DOHH2 (cell line): ENCODE measurements around the gene ONECUT3.

ENCODE experiments used
- H3F3A ChIP-seq: fragments of 200-600 bp; sonication (generic), shearing (Covaris generic); 2 replicates; pipeline ENCODE4 v1.6.0; 2016; ENCODE audit warnings: antibody characterized with exemption, mild to moderate bottlenecking; ENCODE audit not compliant: control insufficient read depth, insufficient read depth
- H3K27ac ChIP-seq: fragments of 200-600 bp; sonication (generic); 2 replicates; pipeline ENCODE4 v1.5.1; 2014; ENCODE audit warnings: low read depth, mild to moderate bottlenecking, low read length, moderate library complexity
- H3K27me3 ChIP-seq: fragments of 200-600 bp; sonication (generic); 2 replicates; pipeline ENCODE4 v1.6.1; 2014; ENCODE audit warnings: mild to moderate bottlenecking, low read length, mixed read lengths; ENCODE audit not compliant: control insufficient read depth
- H3K36me3 ChIP-seq: fragments of 200-600 bp; sonication (generic); 2 replicates; pipeline ENCODE4 v1.6.1; 2014; ENCODE audit warnings: mild to moderate bottlenecking, low read length, moderate library complexity, mixed read lengths; ENCODE audit not compliant: control insufficient read depth
- H3K4me1 ChIP-seq: fragments of 200-600 bp; sonication (generic); 2 replicates; pipeline ENCODE4 v1.6.1; 2014; ENCODE audit warnings: mild to moderate bottlenecking, low read length, mixed read lengths; ENCODE audit not compliant: control insufficient read depth
- H3K4me2 ChIP-seq: fragments of 200-600 bp; sonication (generic); 2 replicates; pipeline ENCODE4 v1.6.0; 2014; ENCODE audit warnings: mild to moderate bottlenecking, low read length, moderate library complexity
- H3K4me3 ChIP-seq: fragments of 200-600 bp; sonication (generic); 2 replicates; pipeline ENCODE4 v1.5.1; 2014; ENCODE audit warnings: mild to moderate bottlenecking, low read length, mixed read lengths
- H3K79me2 ChIP-seq: fragments of 200-600 bp; sonication (generic); 2 replicates; pipeline ENCODE4 v1.6.1; 2014; ENCODE audit warnings: mild to moderate bottlenecking, low read length, mixed read lengths; ENCODE audit not compliant: control insufficient read depth
- H3K9me2 ChIP-seq: fragments of 200-600 bp; sonication (generic); replicated peaks from 2 replicates; pipeline ENCODE4 v1.6.1; 2014; ENCODE audit warnings: mild to moderate bottlenecking, low read length, mixed read lengths; ENCODE audit not compliant: control insufficient read depth
- H3K9me3 ChIP-seq: fragments of 200-600 bp; sonication (generic); 2 replicates; pipeline ENCODE4 v1.6.1; 2014; ENCODE audit warnings: antibody characterized with exemption, low read length, mixed read lengths; ENCODE audit not compliant: control insufficient read depth, insufficient read depth
- H4K20me1 ChIP-seq: fragments of 200-600 bp; sonication (generic); 2 replicates; pipeline ENCODE4 v1.6.0; 2014; ENCODE audit warnings: low read depth, mild to moderate bottlenecking, antibody characterized with exemption, low read length, moderate library complexity; ENCODE audit not compliant: control insufficient read depth, insufficient read depth
- EZH2phosphoT487 ChIP-seq: fragments of 200-600 bp; sonication (generic); IDR thresholded peaks from 2 replicates; pipeline ENCODE4 v1.6.1; 2017; ENCODE audit warnings: borderline replicate concordance, mild to moderate bottlenecking, antibody characterized with exemption, low read length, moderate library complexity, mixed read lengths
- TF ChIP-seq, protein P1 (sequence below): fragments of 200-600 bp; sonication (generic); IDR thresholded peaks from one replicate; pipeline ENCODE4 v1.5.1; 2014; ENCODE audit warnings: antibody characterized with exemption, mild to moderate bottlenecking, low read depth, low read length; ENCODE audit not compliant: poor library complexity, severe bottlenecking

ONECUT3 gene

DNA sequence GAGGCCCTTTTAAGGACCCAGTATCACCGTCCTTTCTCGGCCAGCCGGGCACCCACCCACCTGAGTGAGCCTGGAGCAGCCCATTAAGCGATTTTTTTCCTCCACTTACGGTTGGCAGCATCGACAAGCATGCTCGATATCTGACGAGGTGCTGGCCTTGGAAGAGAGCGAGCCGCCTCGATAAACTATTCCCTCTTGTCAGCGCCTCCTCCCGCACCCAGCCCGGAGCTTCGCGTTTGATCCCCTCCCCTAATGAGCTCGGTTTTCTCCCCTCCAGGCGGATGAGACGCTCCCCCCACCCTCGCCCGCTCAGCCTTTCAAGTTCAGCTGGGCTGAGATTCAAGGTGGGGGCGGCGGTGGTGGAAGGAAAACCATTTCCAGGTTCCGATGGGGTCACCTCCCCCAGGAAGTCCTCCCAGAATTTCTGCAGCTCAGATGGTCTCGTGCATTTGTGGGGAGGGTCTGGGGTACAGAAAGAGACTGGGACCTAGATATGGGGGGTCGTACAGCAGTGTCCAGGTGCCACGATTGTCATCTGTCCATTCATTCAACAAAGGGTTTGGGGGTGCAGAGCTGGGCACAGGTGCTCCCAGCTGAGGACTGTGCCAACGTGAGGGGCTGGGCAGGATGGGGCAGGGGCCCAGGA, 18.9 kb upstream of the ONECUT3 start:
- no peaks in the 10 kb centered on the region for H3K9me3 ChIP-seq
- H3K79me2 ChIP-seq = no peaks in the 10 kb centered on the region
- no peaks in the 10 kb centered on the region for H3K4me1 ChIP-seq
- H3K4me2 ChIP-seq = no peak overlapping the region
- no peak overlapping the region for H3K27ac ChIP-seq
- no peak for TF ChIP-seq EZH2phosphoT487
- TF ChIP-seq, protein P1, sequence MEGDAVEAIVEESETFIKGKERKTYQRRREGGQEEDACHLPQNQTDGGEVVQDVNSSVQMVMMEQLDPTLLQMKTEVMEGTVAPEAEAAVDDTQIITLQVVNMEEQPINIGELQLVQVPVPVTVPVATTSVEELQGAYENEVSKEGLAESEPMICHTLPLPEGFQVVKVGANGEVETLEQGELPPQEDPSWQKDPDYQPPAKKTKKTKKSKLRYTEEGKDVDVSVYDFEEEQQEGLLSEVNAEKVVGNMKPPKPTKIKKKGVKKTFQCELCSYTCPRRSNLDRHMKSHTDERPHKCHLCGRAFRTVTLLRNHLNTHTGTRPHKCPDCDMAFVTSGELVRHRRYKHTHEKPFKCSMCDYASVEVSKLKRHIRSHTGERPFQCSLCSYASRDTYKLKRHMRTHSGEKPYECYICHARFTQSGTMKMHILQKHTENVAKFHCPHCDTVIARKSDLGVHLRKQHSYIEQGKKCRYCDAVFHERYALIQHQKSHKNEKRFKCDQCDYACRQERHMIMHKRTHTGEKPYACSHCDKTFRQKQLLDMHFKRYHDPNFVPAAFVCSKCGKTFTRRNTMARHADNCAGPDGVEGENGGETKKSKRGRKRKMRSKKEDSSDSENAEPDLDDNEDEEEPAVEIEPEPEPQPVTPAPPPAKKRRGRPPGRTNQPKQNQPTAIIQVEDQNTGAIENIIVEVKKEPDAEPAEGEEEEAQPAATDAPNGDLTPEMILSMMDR = no peak
- no peaks in the 10 kb centered on the region for H3K36me3 ChIP-seq
- H3F3A ChIP-seq = no peaks in the 10 kb centered on the region
- no peaks in the 10 kb centered on the region for H4K20me1 ChIP-seq
- H3K4me3 ChIP-seq = no peak overlapping the region
- no peaks in the 10 kb centered on the region for H3K9me2 ChIP-seq
- no peaks in the 10 kb centered on the region for H3K27me3 ChIP-seq

GRCh38 chr19:1736280-1736679, 17.0 kb upstream of the ONECUT3 start:
- no peak overlapping the region for H3K4me2 ChIP-seq
- no peaks in the 10 kb centered on the region for H3K9me3 ChIP-seq
- H3K9me2 ChIP-seq = no peaks in the 10 kb centered on the region
- no peaks in the 10 kb centered on the region for H3K4me1 ChIP-seq
- TF ChIP-seq, protein P1 = no peak
- TF ChIP-seq EZH2phosphoT487 = no peak
- no peaks in the 10 kb centered on the region for H3K36me3 ChIP-seq
- H4K20me1 ChIP-seq = no peaks in the 10 kb centered on the region
- H3F3A ChIP-seq = no peaks in the 10 kb centered on the region
- H3K79me2 ChIP-seq = no peaks in the 10 kb centered on the region
- no peak overlapping the region for H3K4me3 ChIP-seq
- H3K27me3 ChIP-seq = no peaks in the 10 kb centered on the region
- no peak overlapping the region for H3K27ac ChIP-seq

- Histone ChIP-seq H3K79me2 (no peaks in the 10 kb centered on the region), H3K4me2 (no peak overlapping the region), H3F3A (no peaks in the 10 kb centered on the region), H3K4me1 (no peaks in the 10 kb centered on the region), H3K36me3 (no peaks in the 10 kb centered on the region), H3K27me3 (no peaks in the 10 kb centered on the region), H4K20me1 (no peaks in the 10 kb centered on the region), H3K9me3 (no peaks in the 10 kb centered on the region), H3K27ac (no peak overlapping the region), H3K4me3 (no peak overlapping the region), H3K9me2 (no peaks in the 10 kb centered on the region)
- TF ChIP-seq, protein P1 = no peak
- no peak for TF ChIP-seq EZH2phosphoT487
Measured at GRCh38 chr19:1736927-1737326, 16.4 kb upstream of the ONECUT3 start.
